Measurements from ENCODE around the gene IL1RL2.

Gene IL1RL2

DNA sequence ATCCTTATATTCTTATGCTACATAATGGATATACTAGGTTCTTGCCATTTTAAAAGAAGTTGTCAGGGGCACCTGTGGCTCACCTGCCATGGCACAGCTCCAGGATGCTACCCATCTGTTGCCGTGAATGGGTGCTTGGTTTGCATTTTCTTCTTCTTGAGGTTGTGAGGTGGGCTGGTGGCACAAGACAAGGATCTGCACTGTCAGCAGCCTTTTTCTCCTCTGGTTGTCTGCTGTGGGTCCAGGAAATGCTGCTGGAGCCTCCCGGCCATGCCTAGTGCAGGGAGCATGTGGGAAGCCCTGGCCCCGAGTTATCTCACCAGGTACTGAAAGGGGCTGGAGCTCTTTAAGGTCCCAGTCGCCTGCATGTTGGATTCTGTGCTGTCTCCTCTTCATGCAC is 41.7 kb upstream of the IL1RL2 start:
- no peak for DNase-seq (ENCODE audit: low read depth in 1 of 2, low spot score in 1 of 2)
- Histone ChIP-seq H3K27ac (replicated peaks) (no peak overlapping the region), H3K4me3 (replicated peaks; ENCODE audit: insufficient read depth, low read length) (no peak overlapping the region), H3K27me3 (ENCODE audit: insufficient read depth, poor library complexity, severe bottlenecking) (no peaks in the 10 kb centered on the region)
- TF ChIP-seq, protein P1, sequence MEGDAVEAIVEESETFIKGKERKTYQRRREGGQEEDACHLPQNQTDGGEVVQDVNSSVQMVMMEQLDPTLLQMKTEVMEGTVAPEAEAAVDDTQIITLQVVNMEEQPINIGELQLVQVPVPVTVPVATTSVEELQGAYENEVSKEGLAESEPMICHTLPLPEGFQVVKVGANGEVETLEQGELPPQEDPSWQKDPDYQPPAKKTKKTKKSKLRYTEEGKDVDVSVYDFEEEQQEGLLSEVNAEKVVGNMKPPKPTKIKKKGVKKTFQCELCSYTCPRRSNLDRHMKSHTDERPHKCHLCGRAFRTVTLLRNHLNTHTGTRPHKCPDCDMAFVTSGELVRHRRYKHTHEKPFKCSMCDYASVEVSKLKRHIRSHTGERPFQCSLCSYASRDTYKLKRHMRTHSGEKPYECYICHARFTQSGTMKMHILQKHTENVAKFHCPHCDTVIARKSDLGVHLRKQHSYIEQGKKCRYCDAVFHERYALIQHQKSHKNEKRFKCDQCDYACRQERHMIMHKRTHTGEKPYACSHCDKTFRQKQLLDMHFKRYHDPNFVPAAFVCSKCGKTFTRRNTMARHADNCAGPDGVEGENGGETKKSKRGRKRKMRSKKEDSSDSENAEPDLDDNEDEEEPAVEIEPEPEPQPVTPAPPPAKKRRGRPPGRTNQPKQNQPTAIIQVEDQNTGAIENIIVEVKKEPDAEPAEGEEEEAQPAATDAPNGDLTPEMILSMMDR (IDR thresholded peaks at IDR 0.05; ENCODE audit: insufficient read depth, low read length) = no peak
- TF ChIP-seq, protein P2, sequence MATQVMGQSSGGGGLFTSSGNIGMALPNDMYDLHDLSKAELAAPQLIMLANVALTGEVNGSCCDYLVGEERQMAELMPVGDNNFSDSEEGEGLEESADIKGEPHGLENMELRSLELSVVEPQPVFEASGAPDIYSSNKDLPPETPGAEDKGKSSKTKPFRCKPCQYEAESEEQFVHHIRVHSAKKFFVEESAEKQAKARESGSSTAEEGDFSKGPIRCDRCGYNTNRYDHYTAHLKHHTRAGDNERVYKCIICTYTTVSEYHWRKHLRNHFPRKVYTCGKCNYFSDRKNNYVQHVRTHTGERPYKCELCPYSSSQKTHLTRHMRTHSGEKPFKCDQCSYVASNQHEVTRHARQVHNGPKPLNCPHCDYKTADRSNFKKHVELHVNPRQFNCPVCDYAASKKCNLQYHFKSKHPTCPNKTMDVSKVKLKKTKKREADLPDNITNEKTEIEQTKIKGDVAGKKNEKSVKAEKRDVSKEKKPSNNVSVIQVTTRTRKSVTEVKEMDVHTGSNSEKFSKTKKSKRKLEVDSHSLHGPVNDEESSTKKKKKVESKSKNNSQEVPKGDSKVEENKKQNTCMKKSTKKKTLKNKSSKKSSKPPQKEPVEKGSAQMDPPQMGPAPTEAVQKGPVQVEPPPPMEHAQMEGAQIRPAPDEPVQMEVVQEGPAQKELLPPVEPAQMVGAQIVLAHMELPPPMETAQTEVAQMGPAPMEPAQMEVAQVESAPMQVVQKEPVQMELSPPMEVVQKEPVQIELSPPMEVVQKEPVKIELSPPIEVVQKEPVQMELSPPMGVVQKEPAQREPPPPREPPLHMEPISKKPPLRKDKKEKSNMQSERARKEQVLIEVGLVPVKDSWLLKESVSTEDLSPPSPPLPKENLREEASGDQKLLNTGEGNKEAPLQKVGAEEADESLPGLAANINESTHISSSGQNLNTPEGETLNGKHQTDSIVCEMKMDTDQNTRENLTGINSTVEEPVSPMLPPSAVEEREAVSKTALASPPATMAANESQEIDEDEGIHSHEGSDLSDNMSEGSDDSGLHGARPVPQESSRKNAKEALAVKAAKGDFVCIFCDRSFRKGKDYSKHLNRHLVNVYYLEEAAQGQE (IDR thresholded peaks at IDR 0.05; ENCODE audit: insufficient replicate concordance, low read depth) = no peak
- TF ChIP-seq SPI1 (IDR thresholded peaks at IDR 0.05; ENCODE audit: borderline replicate concordance, low read depth) (no peak), POLR2AphosphoS5 (IDR thresholded peaks at IDR 0.05; ENCODE audit: low read depth) (no peak), GABPA (IDR thresholded peaks at IDR 0.05; ENCODE audit: low read depth) (no peak)

DNA sequence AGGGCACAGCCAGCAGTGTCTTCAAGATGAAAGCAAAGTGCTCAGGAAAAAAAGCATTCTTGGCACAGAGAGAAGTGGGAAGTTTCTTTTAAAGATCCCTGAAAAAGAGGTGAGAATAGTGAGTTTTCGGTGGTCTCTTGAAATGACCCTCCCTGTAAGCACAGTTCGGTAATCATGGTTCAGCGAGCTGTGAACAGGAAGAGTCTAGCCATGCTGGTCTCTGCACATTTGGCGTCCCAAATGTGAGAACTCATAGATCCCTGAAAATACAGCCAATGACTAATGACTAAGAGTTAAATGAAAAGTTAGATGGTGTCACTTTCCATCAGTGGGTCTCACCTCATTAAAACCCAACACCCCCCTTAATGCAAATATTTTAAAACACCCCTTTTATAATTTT is 40.9 kb upstream of the IL1RL2 start:
- DNase-seq (ENCODE audit: low read depth in 1 of 2, low spot score in 1 of 2) = no peak
- Histone ChIP-seq H3K4me3 (replicated peaks; ENCODE audit: insufficient read depth, low read length) (no peak overlapping the region), H3K27ac (replicated peaks) (no peak overlapping the region), H3K27me3 (ENCODE audit: insufficient read depth, poor library complexity, severe bottlenecking) (no peaks in the 10 kb centered on the region)
- TF ChIP-seq POLR2AphosphoS5 (IDR thresholded peaks at IDR 0.05; ENCODE audit: low read depth) (no peak), GABPA (IDR thresholded peaks at IDR 0.05; ENCODE audit: low read depth) (no peak), SPI1 (IDR thresholded peaks at IDR 0.05; ENCODE audit: borderline replicate concordance, low read depth) (no peak)
- TF ChIP-seq, protein P1 (IDR thresholded peaks at IDR 0.05; ENCODE audit: insufficient read depth, low read length) = no peak
- TF ChIP-seq, protein P2 (IDR thresholded peaks at IDR 0.05; ENCODE audit: insufficient replicate concordance, low read depth) = no peak

DNA sequence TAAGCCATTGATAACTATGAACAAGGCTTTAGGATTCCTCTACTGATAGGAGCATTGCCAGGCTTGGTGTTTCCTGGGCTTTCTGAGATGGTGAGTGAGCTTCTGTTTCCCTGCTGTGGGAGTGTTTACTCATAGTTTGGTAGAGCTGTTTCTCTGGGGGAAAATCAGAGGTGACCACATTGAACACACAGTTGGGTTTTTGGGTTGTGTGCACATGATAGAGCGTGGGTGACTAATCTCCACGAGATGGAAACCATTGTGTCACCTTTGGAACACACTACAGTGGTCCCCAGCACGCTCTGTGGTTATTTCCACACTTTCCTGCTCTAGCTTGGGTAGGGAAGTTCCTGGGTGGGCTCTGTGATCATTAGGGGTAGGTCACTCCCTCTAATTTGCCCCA is 38.9 kb upstream of the IL1RL2 start:
- Histone ChIP-seq H3K4me3 (replicated peaks; ENCODE audit: insufficient read depth, low read length) (no peak overlapping the region), H3K27me3 (ENCODE audit: insufficient read depth, poor library complexity, severe bottlenecking) (no peaks in the 10 kb centered on the region), H3K27ac (replicated peaks) (no peak overlapping the region)
- DNase-seq (ENCODE audit: low read depth in 1 of 2, low spot score in 1 of 2) = peak; percentile 22 to 33
- TF ChIP-seq POLR2AphosphoS5 (IDR thresholded peaks at IDR 0.05; ENCODE audit: low read depth) = no peak
- no peak for TF ChIP-seq GABPA (IDR thresholded peaks at IDR 0.05; ENCODE audit: low read depth)
- TF ChIP-seq SPI1 (IDR thresholded peaks at IDR 0.05; ENCODE audit: borderline replicate concordance, low read depth) = no peak
- TF ChIP-seq, protein P1 (IDR thresholded peaks at IDR 0.05; ENCODE audit: insufficient read depth, low read length) = no peak
- TF ChIP-seq, protein P2 (IDR thresholded peaks at IDR 0.05; ENCODE audit: insufficient replicate concordance, low read depth) = no peak

Data from HL-60 (cell line).